Suprapubic skin (tissue), 4 donors: ENCODE measurements around the gene HOXA4. TPM values are rescaled to one million over a fixed set of nuclear protein-coding genes. Genes with fewer than 3 reads are reported as not detected.
A peak's percentile ranks its signal among the peaks of the same experiment; 100 is the strongest.

Source experiments
- DNase-seq, 2 donors: peaks; one replicate each; pipeline ENCODE4 v3.0.0-alpha.2; 2019; ENCODE audit warnings: low spot score in 2 of 2
- H3K27ac ChIP-seq: fragments of 200-600 bp; sonication (generic); one replicate; pipeline ENCODE4 v1.5.1; 2019
- H3K27me3 ChIP-seq: fragments of 200-600 bp; sonication (generic); one replicate; pipeline ENCODE4 v1.5.1; 2019
- H3K36me3 ChIP-seq: fragments of 200-600 bp; sonication (generic); one replicate; pipeline ENCODE4 v1.5.1; 2019
- H3K4me1 ChIP-seq: fragments of 200-600 bp; sonication (generic); one replicate; pipeline ENCODE4 v1.5.1; 2019
- H3K4me3 ChIP-seq: fragments of 200-600 bp; sonication (generic); one replicate; pipeline ENCODE4 v1.5.1; 2019; ENCODE audit warnings: mild to moderate bottlenecking
- H3K9me3 ChIP-seq: fragments of 200-600 bp; sonication (generic); one replicate; pipeline ENCODE4 v1.5.1; 2019
- CTCF ChIP-seq, 2 donors: fragments of 200-600 bp in 1 of 2; fragments of 450-650 bp in 1 of 2; sonication (generic) in 1 of 2; IDR thresholded peaks; one replicate each; pipeline ENCODE4 v1.5.1; 2016 to 2019; ENCODE audit warnings: antibody characterized with exemption in 2 of 2, mild to moderate bottlenecking in 1 of 2, moderate library complexity in 1 of 2
- EP300 ChIP-seq: sonication (generic); formaldehyde crosslinking; IDR thresholded peaks from one replicate; pipeline ENCODE4 v1.6.1; 2017; ENCODE audit warnings: antibody characterized with exemption
- POLR2A ChIP-seq, 2 donors: fragments of 450-650 bp; IDR thresholded peaks; one replicate each; pipeline ENCODE4 v1.6.1; 2017; ENCODE audit warnings: antibody characterized with exemption in 2 of 2, mild to moderate bottlenecking in 2 of 2, moderate library complexity in 2 of 2
- POLR2AphosphoS5 ChIP-seq, 3 donors: sonication (generic); formaldehyde crosslinking; IDR thresholded peaks; one replicate each; pipeline ENCODE4 v1.6.1; 2017; ENCODE audit warnings: antibody characterized with exemption in 3 of 3
- WGBS: methylation state at CpG from one replicate; pipeline ENCODE4 v1.1.5; 2018; 5-methylcytosine and 5-hydroxymethylcytosine counted together
- total RNA-seq, 4 donors: library from RNA; depleted of rRNA; stranded (reverse); fragments of >200 nt; gene quantifications; one replicate each; pipeline ENCODE4 v1.1.0, GENCODE V29; 2016

Gene HOXA4
- total RNA-seq, 4 donors from 2014 or later, result 1.8 to 4.7 (median 2.5) TPM

- H3K4me3 ChIP-seq, result peak overlapping the region; percentile 84
Measured at GRCh38 chr7:27162561-27163287, 32.2 kb upstream of the HOXA4 start.

GRCh38 chr7:27161721-27162560 is 31.4 kb upstream of the HOXA4 start:
- DNase-seq, result peak in 1 of 2 donors; percentile 68
- TF ChIP-seq EP300 (no peak), CTCF (IDR thresholded peaks at IDR 0.05) (no peak), POLR2A (IDR thresholded peaks at IDR 0.05) (no peak), POLR2AphosphoS5 (IDR thresholded peaks at IDR 0.05) (no peak)
- H3K27me3 ChIP-seq, result peaks cover 6% of the 10 kb centered on the region
- peaks cover 71% of the 10 kb centered on the region for H3K4me1 ChIP-seq
- peak overlapping the region; percentile 84 for H3K4me3 ChIP-seq
- no peaks in the 10 kb centered on the region for H3K36me3 ChIP-seq
- H3K27ac ChIP-seq, result peak overlapping the region; percentile 97
- no peaks in the 10 kb centered on the region for H3K9me3 ChIP-seq
- WGBS, result 30% methylated on average over 25 of the region's 30 CpGs

More at GRCh38 chr7:27162561-27163287, 32.2 kb upstream of the HOXA4 start:
- Histone ChIP-seq H3K9me3 (no peaks in the 10 kb centered on the region), H3K4me1 (peaks cover 71% of the 10 kb centered on the region), H3K27me3 (peaks cover 12% of the 10 kb centered on the region), H3K36me3 (no peaks in the 10 kb centered on the region), H3K27ac (peak overlapping the region; percentile 97)
- 40% methylated on average over 7 of the region's 7 CpGs for WGBS
- no peak for TF ChIP-seq POLR2AphosphoS5 (IDR thresholded peaks at IDR 0.05)
- TF ChIP-seq POLR2A (IDR thresholded peaks at IDR 0.05), result no peak
- no peak for TF ChIP-seq EP300
- TF ChIP-seq CTCF (IDR thresholded peaks at IDR 0.05), result no peak
- no peak for DNase-seq

- WGBS, result 5% methylated on average over 24 of the region's 27 CpGs
- no peaks in the 10 kb centered on the region for H3K9me3 ChIP-seq
- peaks cover 71% of the 10 kb centered on the region for H3K4me1 ChIP-seq
- H3K27me3 ChIP-seq, result peaks cover 3% of the 10 kb centered on the region
- peak in 1 of 2 donors; percentile 73 for DNase-seq
- H3K27ac ChIP-seq, result peak overlapping the region; percentile 97
- TF ChIP-seq POLR2A (IDR thresholded peaks at IDR 0.05) (no peak), EP300 (no peak), POLR2AphosphoS5 (IDR thresholded peaks at IDR 0.05) (no peak), CTCF (IDR thresholded peaks at IDR 0.05) (no peak)
- H3K4me3 ChIP-seq, result peak overlapping the region; percentile 84
- no peaks in the 10 kb centered on the region for H3K36me3 ChIP-seq
Measured at GRCh38 chr7:27161214-27161720, 30.7 kb upstream of the HOXA4 start.

- TF ChIP-seq CTCF (IDR thresholded peaks at IDR 0.05) (peak; percentile 98 to 99), POLR2AphosphoS5 (IDR thresholded peaks at IDR 0.05) (peak in 1 of 3 donors; percentile 53), EP300 (no peak)
- H3K27me3 ChIP-seq, result peaks cover 5% of the 10 kb centered on the region
- peak overlapping the region; percentile 84 for H3K4me3 ChIP-seq
- peak; percentile 94 to 99 for DNase-seq
- 3% methylated on average over 25 of the region's 54 CpGs for WGBS
- no peaks in the 10 kb centered on the region for H3K36me3 ChIP-seq
- peaks cover 68% of the 10 kb centered on the region for H3K4me1 ChIP-seq
- no peaks in the 10 kb centered on the region for H3K9me3 ChIP-seq
- peak overlapping the region; percentile 97 for H3K27ac ChIP-seq
Measured at GRCh38 chr7:27160546-27161213, 30.1 kb upstream of the HOXA4 start.
